Left forelimb (tissue), 1 donor: ENCODE results near the gene FGGY.
"Not testable (repeated sequence)": the region's sequence is repeated elsewhere in the genome, so short reads cannot be mapped to it uniquely, and the experiment has no call there.

Experiments
- DNase-seq: peaks from one replicate; pipeline ENCODE4 v3.0.0-alpha.2; 2018; ENCODE audit warnings: low spot score

The FGGY gene

DNA sequence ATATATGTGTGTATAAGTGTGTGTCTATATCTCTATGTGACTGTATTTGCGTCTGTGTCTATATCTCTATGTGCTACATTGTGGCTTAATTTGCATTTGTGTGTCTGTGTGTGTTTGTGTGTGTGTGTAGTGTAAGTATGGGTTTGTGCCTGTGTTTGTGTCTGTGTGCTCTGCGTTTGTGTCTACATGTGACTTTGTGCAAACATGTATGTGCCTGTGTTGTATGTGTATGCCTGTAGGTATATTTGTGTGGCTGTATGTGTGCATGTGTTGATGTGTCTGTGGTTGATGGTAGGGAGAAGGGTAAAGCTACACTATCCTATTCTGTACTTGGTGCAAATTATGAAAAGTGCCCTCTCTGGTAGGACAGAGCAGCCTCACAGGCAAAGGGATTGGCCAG lies 7.3 kb upstream of the FGGY start:
- no peak for DNase-seq

GRCh38 chr1:59290193-59290949 lies 6.5 kb upstream of the FGGY start:
- DNase-seq = no peak

GRCh38 chr1:59291561-59291960 lies 5.3 kb upstream of the FGGY start:
- no peak for DNase-seq

GRCh38 chr1:59292562-59292961 lies 4.3 kb upstream of the FGGY start:
- DNase-seq = no peak

DNA sequence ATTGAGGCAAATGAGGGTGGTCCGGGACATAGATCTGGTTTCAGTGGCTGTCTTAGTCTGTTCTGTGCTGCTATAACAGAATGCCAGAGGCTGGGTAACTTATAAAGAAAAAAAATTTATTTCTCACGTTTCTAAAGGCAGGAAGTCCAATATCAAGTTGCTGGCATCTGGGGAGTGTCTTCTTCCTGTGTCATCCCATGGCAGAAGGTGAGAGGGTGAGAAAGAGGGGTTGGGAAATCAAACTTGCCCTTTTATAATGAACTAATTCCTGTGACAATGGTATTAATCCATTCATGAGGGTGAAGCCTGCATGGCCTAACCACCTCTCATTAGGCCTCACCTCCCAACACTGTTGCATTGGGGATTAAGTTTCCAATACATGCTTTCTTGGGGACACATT lies 3.7 kb upstream of the FGGY start:
- no peak for DNase-seq

GRCh38 chr1:59293849-59294248 lies 3.0 kb upstream of the FGGY start:
- DNase-seq = no peak

GRCh38 chr1:59294423-59294822 lies 2.5 kb upstream of the FGGY start:
- DNase-seq = no peak

DNA sequence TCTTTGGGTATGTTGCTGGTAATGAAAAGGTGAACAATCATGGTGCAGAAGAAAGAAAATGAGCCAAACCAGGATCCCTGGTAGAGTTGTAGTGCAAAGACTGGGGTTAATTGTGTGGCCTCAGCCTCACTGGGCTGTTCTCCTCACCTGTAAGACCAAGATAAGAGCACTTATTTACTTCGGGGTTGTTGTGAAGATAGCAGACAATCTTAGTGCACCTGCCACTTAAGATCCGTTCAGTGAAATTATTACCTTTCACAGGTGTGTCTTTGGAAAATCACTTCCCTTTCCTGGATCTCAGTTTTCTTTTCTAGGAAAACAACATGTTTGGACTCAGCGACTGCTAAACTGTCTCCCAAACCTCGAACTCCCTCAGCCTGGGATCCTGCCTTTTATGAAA lies 1.3 kb upstream of the FGGY start:
- no peak for DNase-seq

DNA sequence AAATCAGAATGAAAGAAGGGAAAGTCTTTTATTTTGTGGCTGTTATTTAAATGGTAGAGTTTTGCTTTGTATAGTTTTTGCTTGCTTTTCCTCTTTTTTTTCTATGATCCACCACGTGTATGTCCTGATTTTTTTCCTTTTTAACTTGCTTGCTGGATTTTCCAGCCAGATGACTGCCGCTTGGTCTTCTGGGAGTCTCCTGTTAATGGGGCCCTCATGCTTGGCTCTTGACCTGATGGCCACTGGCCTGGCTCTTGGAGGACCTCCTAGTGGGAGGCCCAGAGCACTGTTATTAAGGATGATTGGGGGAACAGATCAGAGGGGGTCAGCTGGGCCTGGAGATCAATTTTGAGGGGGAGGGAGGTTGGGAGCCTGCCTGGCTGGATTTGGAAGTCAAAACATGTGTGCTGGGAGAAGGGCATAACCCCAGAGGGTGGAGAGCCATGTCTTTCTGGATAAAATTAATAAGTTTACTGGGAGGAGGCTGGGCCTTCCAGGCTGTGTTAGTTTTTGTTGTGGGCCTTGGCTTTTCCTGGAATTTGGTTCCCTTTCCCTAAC lies 1.2 kb downstream of the FGGY start:
- no peak for DNase-seq

GRCh38 chr1:59298710-59299346 lies 1.9 kb downstream of the FGGY start:
- DNase-seq = no peak

DNA sequence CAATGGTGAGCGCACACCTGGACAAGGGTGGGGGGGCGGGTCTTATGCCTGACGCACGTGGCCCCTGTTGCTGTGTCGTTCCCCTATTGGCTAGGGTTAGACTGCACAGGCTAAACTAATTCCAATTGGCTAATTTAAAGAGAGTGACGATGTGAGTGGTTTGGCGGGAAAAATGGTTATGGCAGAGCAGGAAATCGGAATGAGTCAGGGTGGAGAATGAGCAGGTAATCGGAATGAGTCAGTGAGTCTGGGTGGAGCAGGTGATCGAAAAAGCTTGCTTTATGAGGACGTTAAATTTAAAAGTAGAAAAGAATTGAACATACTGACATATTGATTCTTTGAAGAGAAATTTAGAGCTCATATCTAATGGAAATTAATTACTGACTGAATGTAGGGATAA lies 2.8 kb downstream of the FGGY start:
- DNase-seq = not testable (repeated sequence)

DNA sequence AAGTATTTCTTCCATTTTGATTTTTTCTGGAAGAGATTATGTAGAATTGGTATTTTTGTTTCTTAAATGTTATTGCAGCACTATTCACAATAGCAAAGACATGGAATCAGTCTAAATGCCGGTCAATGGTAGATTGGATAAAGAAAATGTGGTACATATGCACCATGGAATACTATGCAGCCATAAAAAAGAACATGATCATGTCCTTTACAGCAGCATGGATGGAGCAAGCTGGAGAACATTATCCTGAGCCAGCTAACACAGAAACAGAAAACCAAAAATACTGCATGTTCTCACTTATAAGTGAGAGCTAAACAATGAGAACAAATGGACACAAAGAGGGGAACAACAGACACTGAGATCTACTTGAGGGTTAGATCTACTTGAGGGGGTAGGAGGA lies 5.4 kb downstream of the FGGY start:
- DNase-seq = no peak

GRCh38 chr1:59302871-59303270 lies 6.0 kb downstream of the FGGY start:
- DNase-seq = no peak

GRCh38 chr1:59305188-59305587 lies 8.3 kb downstream of the FGGY start:
- DNase-seq = no peak

GRCh38 chr1:59307591-59307990 lies 10.7 kb downstream of the FGGY start:
- no peak for DNase-seq

DNA sequence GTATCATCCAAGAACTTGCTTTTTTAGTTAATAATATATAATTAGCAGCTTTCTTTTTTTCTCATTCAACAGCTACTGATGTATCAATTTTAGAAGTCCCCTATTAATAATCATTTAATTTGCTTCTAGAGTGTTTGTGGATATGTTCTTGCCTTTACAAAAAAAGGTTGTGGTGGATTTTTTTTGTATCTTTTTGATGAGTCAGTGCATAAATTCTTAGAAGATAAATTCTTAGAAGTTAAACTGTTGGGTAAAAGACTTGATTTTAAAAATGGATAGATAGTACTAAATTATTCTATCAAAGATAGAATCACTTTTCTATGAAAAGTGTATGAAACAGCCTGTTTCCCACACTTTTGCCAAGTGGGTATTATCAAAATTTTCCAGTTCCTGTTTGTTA lies 11.9 kb downstream of the FGGY start:
- DNase-seq = no peak

DNA sequence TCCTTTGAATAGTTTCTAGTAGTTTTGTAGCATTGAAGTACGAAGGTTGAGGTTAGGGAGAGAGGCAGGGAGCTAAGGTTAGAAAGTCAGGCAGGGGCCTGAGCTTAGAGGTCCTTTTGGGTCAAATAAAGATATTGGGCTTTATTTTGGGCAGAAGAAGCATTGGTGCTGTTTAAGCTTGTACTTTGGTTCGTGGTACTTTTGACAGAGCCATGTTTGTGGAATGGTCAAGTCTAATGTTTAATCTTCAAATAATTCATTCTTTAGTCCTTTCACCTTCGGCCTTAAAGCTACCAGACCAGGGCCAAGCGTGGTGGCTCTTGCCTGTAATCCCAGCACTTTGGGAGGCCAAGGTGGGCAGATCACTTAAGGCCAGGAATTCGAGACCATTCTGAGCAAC lies 12.5 kb downstream of the FGGY start:
- no peak for DNase-seq

DNA sequence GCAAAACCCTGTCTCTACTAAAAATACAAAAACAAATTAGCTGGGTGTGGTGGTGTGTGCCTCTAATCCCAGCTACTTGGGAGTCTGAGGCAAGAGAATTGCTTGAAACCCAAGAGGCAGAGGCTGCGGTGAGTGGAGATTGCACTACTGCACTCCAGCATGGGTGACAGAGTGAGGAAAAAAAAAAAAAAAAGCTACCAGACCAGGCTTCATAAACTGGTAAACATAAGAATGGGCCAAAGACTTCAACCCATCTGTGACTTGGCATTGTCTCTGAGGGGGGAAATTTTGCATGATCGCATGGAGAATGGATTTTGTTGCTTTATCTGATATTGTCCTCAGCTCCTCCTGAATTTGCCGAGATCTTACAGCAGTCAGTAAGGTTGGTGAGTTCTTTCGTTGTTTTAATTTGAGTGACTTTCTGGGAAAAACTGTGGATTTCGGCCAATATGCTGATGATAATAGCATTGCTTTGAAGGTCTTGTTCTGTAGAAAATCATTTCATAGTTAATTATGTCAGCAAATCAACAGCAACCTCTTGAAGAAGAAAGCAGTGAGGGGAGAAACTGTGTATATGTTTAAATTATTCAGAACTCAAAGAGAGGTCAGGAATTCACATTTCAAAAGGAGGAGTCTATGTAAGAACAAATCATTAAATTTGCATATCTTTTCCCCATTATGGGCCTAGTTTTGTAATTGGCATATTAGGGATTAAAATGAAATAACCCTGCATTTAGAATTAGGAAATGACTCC lies 13.1 kb downstream of the FGGY start:
- DNase-seq = no peak

DNA sequence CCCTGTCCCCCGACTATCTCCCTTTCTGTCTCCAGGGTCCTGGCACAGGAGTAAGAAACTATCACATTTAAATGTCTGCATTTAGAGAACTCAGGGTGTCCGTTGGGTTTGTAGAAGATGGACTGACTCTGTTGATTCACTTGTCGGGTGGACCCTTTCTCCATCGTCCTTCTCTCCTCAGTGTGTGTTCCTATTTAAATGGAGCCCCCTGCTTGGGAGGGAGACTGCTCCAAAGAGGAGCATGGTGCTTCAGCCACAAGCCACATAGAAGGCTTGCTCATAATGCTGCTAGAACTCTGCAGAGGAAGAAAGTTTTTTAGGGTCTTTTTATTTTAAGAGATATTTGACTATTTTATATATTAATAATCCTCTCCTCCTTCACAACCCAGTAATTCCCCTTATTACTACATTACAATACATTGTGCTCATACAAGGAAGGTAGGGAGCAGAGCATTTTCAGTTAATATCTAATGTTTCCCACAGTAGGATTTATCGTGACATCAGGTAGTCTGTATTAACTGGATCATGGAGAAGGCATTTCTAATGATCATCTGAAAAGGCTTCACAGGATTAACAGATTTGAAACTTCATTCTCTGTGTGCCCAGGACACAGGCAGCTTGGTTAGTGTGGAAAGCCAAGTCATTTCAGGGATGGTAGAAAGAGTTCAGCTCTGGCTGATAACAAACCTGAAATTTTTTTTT lies 13.8 kb downstream of the FGGY start:
- DNase-seq = no peak

DNA sequence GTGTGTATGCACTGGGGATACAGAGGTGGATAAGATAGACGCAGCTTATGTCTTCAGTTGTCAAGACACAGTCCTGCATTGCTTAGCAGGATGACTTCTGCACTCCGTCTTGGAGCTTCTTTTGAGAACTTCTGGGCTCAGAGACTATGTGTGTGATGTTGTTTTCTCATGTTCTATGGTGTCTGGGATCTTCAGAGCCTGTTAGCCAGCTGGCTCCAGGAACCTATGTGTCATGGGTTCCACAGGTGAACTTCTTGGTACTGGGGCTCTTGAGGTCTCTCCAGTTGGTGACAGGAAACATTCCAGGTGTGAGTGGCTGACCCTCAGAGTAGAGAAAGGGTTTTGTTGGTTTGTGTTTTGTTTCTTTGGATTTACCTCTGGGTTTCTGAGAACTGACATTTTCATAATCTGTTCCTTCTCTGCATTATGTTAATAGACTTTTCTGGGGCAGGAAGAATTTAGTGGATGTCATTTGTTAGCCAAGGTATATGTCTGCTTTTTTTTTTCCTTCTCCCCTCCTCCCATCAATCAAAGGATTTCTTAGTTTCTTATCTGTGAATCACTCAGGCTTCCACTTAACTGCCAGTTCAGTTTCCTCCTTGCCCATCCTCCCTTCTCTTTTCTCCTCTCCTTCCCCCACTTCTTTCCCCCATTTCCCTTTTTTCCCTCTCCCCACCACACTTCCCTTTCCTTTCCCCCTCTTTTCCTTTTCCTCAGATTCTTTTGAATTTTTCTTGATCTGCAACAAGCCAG lies 18.1 kb downstream of the FGGY start:
- DNase-seq = no peak
